IPS-15b (cell line): ENCODE data around the gene PPP2R5D.
"Not testable (repeated sequence)": the region's sequence is repeated elsewhere in the genome, so short reads cannot be mapped to it uniquely, and the experiment has no call there.

ENCODE experiments used
- H3K27me3 ChIP-seq: one replicate; pipeline ENCODE4 v1.6.1; 2013; ENCODE audit warnings: low read length; ENCODE audit not compliant: control insufficient read depth, insufficient read depth
- H3K36me3 ChIP-seq: one replicate; pipeline ENCODE4 v1.6.1; 2013; ENCODE audit warnings: low read length; ENCODE audit not compliant: control insufficient read depth, insufficient read depth
- H3K4me1 ChIP-seq: one replicate; pipeline ENCODE4 v1.6.1; 2013; ENCODE audit warnings: mild to moderate bottlenecking, low read length; ENCODE audit not compliant: control insufficient read depth, insufficient read depth
- H3K4me3 ChIP-seq: one replicate; pipeline ENCODE4 v1.5.1; 2013; ENCODE audit warnings: low read depth, low read length
- H3K9ac ChIP-seq: one replicate; pipeline ENCODE4 v1.6.1; 2013; ENCODE audit warnings: low read depth, mild to moderate bottlenecking, low read length
- H3K9me3 ChIP-seq: one replicate; pipeline ENCODE4 v1.6.1; 2013; ENCODE audit warnings: mild to moderate bottlenecking, low read length; ENCODE audit not compliant: control insufficient read depth, insufficient read depth

PPP2R5D gene

DNA sequence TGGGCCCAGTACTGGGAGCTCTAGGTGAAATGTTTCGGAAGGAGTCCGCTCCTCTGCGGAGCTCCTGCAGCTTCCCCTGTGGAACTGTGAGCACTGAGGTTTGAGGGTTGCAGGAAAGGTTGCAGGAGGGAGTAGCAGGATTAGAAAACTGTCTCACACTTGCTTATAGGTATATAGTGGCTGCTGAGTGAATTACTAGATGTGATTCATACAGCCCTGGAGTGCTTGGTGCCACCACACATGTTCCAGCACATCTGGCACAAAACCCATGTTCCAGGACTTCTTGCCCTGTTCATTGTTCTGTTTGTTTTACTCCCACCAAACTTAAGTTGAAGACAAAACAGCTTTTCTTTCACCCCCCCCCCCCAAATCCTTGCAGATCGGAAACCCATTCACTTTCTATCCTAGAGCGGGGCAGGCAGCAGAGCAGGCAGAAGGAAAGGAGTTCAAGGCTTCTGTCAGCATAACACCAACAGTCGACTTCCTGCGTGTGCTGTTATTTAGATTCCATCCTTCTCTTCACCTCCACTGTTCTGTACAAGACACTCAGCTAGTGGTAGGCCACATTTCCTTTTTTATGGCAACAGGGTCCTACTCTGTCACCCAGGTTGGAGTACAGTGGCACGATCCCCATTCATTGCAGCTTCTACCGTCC lies 4.7 kb upstream of the PPP2R5D start:
- Histone ChIP-seq H3K9ac (peak overlapping the region; percentile 80), H3K36me3 (no peaks in the 10 kb centered on the region), H3K27me3 (no peaks in the 10 kb centered on the region), H3K4me1 (no peaks in the 10 kb centered on the region), H3K9me3 (no peaks in the 10 kb centered on the region), H3K4me3 (peak overlapping the region; percentile 83)

DNA sequence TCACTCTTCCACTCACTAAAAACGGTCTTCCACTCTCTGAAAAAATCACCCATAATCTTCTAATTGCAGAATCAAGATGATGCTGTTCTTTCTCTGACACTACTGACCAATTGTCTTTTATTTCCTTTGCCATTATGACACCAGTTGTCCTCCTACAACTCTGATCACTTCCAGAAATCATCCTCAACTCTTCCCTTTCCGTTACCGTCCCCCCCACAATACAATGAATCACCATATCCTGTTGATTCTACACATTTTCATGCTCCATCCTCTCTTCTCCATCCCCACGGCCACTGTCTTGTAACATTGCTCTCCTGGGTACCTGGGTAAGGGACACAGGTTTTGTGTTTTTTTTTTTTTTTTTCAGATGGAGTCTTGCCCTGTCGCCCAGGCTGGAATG lies 2.5 kb upstream of the PPP2R5D start:
- Histone ChIP-seq H3K4me3 (no peak overlapping the region), H3K27me3 (no peaks in the 10 kb centered on the region), H3K36me3 (no peaks in the 10 kb centered on the region), H3K9me3 (no peaks in the 10 kb centered on the region), H3K9ac (no peak overlapping the region), H3K4me1 (peaks cover 3% of the 10 kb centered on the region)

GRCh38 chr6:42984924-42985475 lies 630 bp downstream of the PPP2R5D start:
- Histone ChIP-seq H3K36me3 (peaks cover under 1% of the 10 kb centered on the region), H3K27me3 (no peaks in the 10 kb centered on the region), H3K4me3 (peak overlapping the region; percentile 67), H3K9me3 (no peaks in the 10 kb centered on the region), H3K4me1 (peaks cover 3% of the 10 kb centered on the region), H3K9ac (peak overlapping the region; percentile 83)

DNA sequence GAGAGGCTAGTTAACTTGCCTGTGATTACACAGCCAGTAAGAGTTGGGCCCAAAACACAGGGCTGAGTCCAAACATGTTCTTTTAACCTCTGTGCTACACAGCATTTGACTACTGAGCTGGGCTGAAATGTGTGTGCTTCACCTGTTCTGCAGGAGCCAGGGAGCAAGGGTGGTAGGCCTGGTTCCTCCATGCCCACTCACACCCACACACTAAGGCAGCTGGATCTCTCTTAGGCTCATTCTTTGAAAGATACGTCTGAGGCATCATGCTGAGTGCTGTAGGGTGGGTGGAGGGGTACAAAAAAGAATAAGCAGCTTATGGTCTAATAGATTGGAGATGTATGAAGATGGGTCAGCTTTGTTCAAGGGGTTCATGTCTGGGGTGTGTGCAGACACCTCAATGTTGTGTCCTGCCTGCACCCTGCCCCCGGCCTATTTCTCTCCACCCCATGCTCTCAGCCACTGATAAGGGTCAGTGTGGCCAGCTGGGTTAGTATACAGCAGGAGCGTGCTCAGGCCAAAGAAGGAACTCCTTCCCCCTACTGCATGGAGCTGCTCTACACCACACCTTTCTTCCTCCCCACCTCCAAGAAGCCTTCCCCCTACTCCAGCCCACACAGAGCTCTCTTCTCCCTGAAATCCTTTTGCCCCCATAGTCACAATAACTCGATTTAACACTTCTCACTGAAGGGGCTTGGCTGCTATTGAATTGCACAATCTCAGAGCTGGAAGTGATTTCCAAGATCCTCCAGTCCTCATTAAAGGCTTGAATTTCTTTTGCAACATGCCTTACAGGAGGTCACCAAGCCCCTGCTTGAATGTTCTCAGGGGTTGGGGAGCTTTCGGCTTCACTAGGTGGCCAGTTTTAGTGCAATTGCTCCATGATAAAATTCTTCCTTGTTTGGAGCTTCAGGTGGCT lies 3.4 kb downstream of the PPP2R5D start:
- Histone ChIP-seq H3K4me1 (peaks cover 3% of the 10 kb centered on the region), H3K27me3 (no peaks in the 10 kb centered on the region), H3K9ac (no peak overlapping the region), H3K36me3 (peaks cover 3% of the 10 kb centered on the region), H3K4me3 (no peak overlapping the region), H3K9me3 (no peaks in the 10 kb centered on the region)

GRCh38 chr6:42988486-42989020 lies 4.2 kb downstream of the PPP2R5D start:
- Histone ChIP-seq H3K9ac (no peak overlapping the region), H3K27me3 (no peaks in the 10 kb centered on the region), H3K4me1 (peaks cover 3% of the 10 kb centered on the region), H3K36me3 (peaks cover 3% of the 10 kb centered on the region), H3K9me3 (no peaks in the 10 kb centered on the region), H3K4me3 (no peak overlapping the region)

DNA sequence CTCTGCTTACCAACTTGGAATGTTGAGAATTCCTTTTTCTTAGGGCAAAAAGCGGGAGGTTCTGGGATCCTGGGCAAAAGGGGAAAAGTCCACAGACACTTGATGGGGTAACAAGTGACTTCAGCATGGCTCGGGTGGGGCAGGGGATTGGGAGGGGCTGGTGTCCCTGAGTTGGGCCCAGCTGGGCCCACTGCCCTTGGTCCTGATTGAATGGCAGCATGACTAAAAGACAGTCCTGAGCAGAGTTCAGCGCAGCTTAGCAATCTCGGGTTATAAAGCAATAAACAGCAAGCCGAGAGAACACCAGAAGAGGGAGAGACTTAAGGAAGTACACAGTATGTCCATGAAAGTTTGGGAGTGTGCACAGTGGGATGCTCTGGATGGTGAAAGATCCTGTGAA lies 5.6 kb downstream of the PPP2R5D start:
- Histone ChIP-seq H3K9me3 (no peaks in the 10 kb centered on the region), H3K4me1 (peaks cover 3% of the 10 kb centered on the region), H3K9ac (no peak overlapping the region), H3K4me3 (no peak overlapping the region), H3K27me3 (no peaks in the 10 kb centered on the region), H3K36me3 (peaks cover 3% of the 10 kb centered on the region)

- H3K36me3 ChIP-seq, result peaks cover 3% of the 10 kb centered on the region
These were observed 9.1 kb downstream of the PPP2R5D start for GRCh38 chr6:42993445-42993844.

DNA sequence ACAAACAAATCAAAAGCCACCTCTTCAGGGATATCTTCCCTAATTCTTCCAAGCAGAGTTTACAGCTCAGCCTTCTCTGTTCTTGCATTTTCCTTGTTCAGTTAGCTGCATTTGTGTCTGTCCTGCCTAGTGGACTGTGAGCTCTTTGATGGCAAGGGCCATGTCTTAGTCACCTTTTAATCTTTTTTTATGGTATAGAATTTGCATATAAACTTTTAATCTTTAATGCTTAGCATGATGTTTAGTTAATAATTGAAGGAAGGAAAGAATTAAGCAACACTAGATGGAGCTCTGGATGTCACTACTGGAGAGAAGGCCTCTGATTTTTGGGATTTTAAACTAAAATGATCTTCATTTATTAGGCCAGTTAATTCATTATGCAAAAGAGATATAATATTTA lies 12.1 kb downstream of the PPP2R5D start:
- Histone ChIP-seq H3K9me3 (no peaks in the 10 kb centered on the region), H3K27me3 (no peaks in the 10 kb centered on the region), H3K9ac (no peak overlapping the region)

More at GRCh38 chr6:42993445-42993844, 9.1 kb downstream of the PPP2R5D start:
- no peaks in the 10 kb centered on the region for H3K9me3 ChIP-seq
- H3K4me1 ChIP-seq, result no peaks in the 10 kb centered on the region
- H3K27me3 ChIP-seq, result no peaks in the 10 kb centered on the region
- no peak overlapping the region for H3K9ac ChIP-seq
- no peak overlapping the region for H3K4me3 ChIP-seq

DNA sequence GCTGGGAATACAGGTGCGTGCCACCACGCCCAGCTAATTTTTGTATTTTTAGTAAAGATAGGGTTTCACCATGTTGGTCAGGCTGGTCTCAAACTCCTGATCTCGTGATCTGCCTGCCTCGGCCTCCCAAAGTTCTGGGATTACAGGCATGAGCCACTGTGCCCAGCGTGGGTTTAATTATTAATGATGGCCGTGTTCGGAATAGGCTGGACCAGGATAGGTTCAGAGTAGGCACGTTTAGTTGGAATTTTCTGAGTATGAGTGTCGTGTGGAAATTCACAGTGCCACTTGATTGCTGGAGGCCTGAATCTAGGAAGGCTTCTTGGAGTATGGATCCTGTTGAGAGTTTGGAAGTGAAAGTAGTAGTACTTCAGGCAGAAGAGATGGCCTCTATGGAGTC lies 13.8 kb downstream of the PPP2R5D start:
- not testable (repeated sequence) for H3K4me1 ChIP-seq, H3K36me3 ChIP-seq, H3K27me3 ChIP-seq, H3K4me3 ChIP-seq, H3K9me3 ChIP-seq, H3K9ac ChIP-seq

More for the DNA sequence above, 12.1 kb downstream of the PPP2R5D start:
- H3K4me3 ChIP-seq, result no peak overlapping the region
- no peaks in the 10 kb centered on the region for H3K36me3 ChIP-seq
- no peaks in the 10 kb centered on the region for H3K4me1 ChIP-seq

DNA sequence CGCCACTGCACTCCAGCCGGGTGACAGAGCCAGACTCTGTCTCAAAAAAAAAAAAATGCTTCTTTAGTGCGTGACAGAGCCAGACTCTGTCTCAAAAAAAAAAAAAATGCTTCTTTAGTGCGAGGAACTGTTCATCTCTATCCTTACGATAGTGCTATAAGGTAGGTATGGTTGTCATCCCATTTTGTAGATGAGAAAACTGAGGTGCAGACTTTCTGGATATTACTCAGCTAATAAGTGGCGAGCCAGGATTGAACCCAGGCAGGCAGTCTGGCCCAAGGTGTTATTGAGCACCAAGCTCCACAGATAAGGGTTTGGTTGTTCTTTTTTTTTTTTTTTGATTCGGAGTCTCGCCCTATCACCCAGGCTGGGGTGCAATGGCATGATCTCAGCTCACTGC lies 17.5 kb downstream of the PPP2R5D start:
- Histone ChIP-seq H3K4me3 (no peak overlapping the region), H3K4me1 (no peaks in the 10 kb centered on the region), H3K27me3 (no peaks in the 10 kb centered on the region), H3K9me3 (no peaks in the 10 kb centered on the region), H3K9ac (no peak overlapping the region), H3K36me3 (no peaks in the 10 kb centered on the region)

- Histone ChIP-seq H3K36me3 (peaks cover 24% of the 10 kb centered on the region), H3K27me3 (no peaks in the 10 kb centered on the region), H3K9ac (no peak overlapping the region), H3K4me3 (no peak overlapping the region), H3K9me3 (no peaks in the 10 kb centered on the region), H3K4me1 (no peaks in the 10 kb centered on the region)
These were observed 21.5 kb downstream of the PPP2R5D start for GRCh38 chr6:43005844-43006243.
